Activated naive CD4-positive, alpha-beta T cell treated with anti-CD3 and anti-CD28 coated beads, Interleukin-2, amount 50 U/mL, for 72 hours (primary cell): ENCODE measurements around the gene FLT4. TPM values are rescaled to one million over a fixed set of nuclear protein-coding genes. Genes with fewer than 3 reads are reported as not detected.

Experiments
- ATAC-seq, 2 donors: fragments of 150-1000 bp; cut with Tn5 transposase; 2 replicates each; pipeline ENCODE4 v1.10.0; 2021; ENCODE audit warnings: mild to moderate bottlenecking in 2 of 2, moderate library complexity in 2 of 2
- DNase-seq, 2 donors: peaks; one replicate each; pipeline ENCODE4 v3.0.0; 2021 to 2022; ENCODE audit warnings: low spot score in 2 of 2
- H3K27ac Mint-ChIP-seq, 2 donors: one replicate each; pipeline ENCODE4 v1.8.0; 2022; ENCODE audit warnings: mild to moderate bottlenecking in 2 of 2, mixed read lengths in 2 of 2
- H3K36me3 Mint-ChIP-seq, 2 donors: one replicate each; pipeline ENCODE4 v1.8.0; 2022; ENCODE audit warnings: mixed read lengths in 2 of 2
- H3K9me3 Mint-ChIP-seq, 2 donors: one replicate each; pipeline ENCODE4 v1.8.0; 2022; ENCODE audit warnings: mixed read lengths in 2 of 2
- total RNA-seq, 2 donors: library from RNA; stranded (reverse); gene quantifications; one replicate each; pipeline ENCODE4 v1.2.3, GENCODE V29; 2022

FLT4 gene
- total RNA-seq, 2 donors from 2014 or later = 0.98 to 2.6 TPM

- no peak for ATAC-seq
- no peak for DNase-seq
- Mint-ChIP-seq H3K36me3 (no peaks in the 10 kb centered on the region), H3K27ac (peak overlapping the region; percentile 5 to 53), H3K9me3 (no peaks in the 10 kb centered on the region)
Measured at GRCh38 chr5:180636403-180637075, 12.9 kb downstream of the FLT4 start.

GRCh38 chr5:180636016-180636402 lies 13.4 kb downstream of the FLT4 start:
- Mint-ChIP-seq H3K36me3 (no peaks in the 10 kb centered on the region), H3K27ac (peak overlapping the region in 1 of 2 donors; percentile 53), H3K9me3 (no peaks in the 10 kb centered on the region)
- ATAC-seq = no peak
- no peak for DNase-seq

- DNase-seq = no peak
- H3K9me3 Mint-ChIP-seq = no peaks in the 10 kb centered on the region
Measured at GRCh38 chr5:180633283-180634177, 15.9 kb downstream of the FLT4 start.

GRCh38 chr5:180632768-180633167 lies 16.6 kb downstream of the FLT4 start:
- no peak for ATAC-seq

More at GRCh38 chr5:180633283-180634177, 15.9 kb downstream of the FLT4 start:
- no peaks in the 10 kb centered on the region for H3K36me3 Mint-ChIP-seq
- ATAC-seq = no peak
- H3K27ac Mint-ChIP-seq = no peak overlapping the region

GRCh38 chr5:180631549-180632383 lies 17.6 kb downstream of the FLT4 start:
- ATAC-seq (no peak), DNase-seq (no peak)
- Mint-ChIP-seq H3K27ac (no peak overlapping the region), H3K36me3 (no peaks in the 10 kb centered on the region), H3K9me3 (no peaks in the 10 kb centered on the region)

More at GRCh38 chr5:180632768-180633167, 16.6 kb downstream of the FLT4 start:
- Mint-ChIP-seq H3K36me3 (no peaks in the 10 kb centered on the region), H3K9me3 (no peaks in the 10 kb centered on the region), H3K27ac (no peak overlapping the region)
- DNase-seq = no peak

- H3K9me3 Mint-ChIP-seq = no peaks in the 10 kb centered on the region
- ATAC-seq = no peak
- H3K36me3 Mint-ChIP-seq = no peaks in the 10 kb centered on the region
- DNase-seq = no peak
- H3K27ac Mint-ChIP-seq = no peak overlapping the region
Measured at GRCh38 chr5:180630426-180630825, 19.0 kb downstream of the FLT4 start.

- Mint-ChIP-seq H3K9me3 (no peaks in the 10 kb centered on the region), H3K36me3 (no peaks in the 10 kb centered on the region), H3K27ac (no peak overlapping the region)
- no peak for DNase-seq
- ATAC-seq = no peak
Measured at GRCh38 chr5:180629831-180630382, 19.5 kb downstream of the FLT4 start.

- ATAC-seq (no peak), DNase-seq (no peak)
- H3K27ac Mint-ChIP-seq = no peak overlapping the region
- H3K9me3 Mint-ChIP-seq = no peaks in the 10 kb centered on the region
- H3K36me3 Mint-ChIP-seq = no peaks in the 10 kb centered on the region
Measured at GRCh38 chr5:180628827-180629750, 20.3 kb downstream of the FLT4 start.

GRCh38 chr5:180628211-180628610 lies 21.2 kb downstream of the FLT4 start:
- no peak overlapping the region for H3K27ac Mint-ChIP-seq
- no peaks in the 10 kb centered on the region for H3K9me3 Mint-ChIP-seq
- ATAC-seq = no peak
- no peaks in the 10 kb centered on the region for H3K36me3 Mint-ChIP-seq
- no peak for DNase-seq

- H3K27ac Mint-ChIP-seq = no peak overlapping the region
- no peaks in the 10 kb centered on the region for H3K36me3 Mint-ChIP-seq
- H3K9me3 Mint-ChIP-seq = no peaks in the 10 kb centered on the region
- ATAC-seq (no peak), DNase-seq (no peak)
Measured at GRCh38 chr5:180627386-180628120, 21.8 kb downstream of the FLT4 start.

- Mint-ChIP-seq H3K27ac (no peak overlapping the region), H3K36me3 (no peaks in the 10 kb centered on the region), H3K9me3 (no peaks in the 10 kb centered on the region)
- ATAC-seq = no peak
- no peak for DNase-seq
Measured at GRCh38 chr5:180626661-180627385, 22.6 kb downstream of the FLT4 start.

- DNase-seq (no peak), ATAC-seq (no peak)
- Mint-ChIP-seq H3K36me3 (no peaks in the 10 kb centered on the region), H3K27ac (no peak overlapping the region), H3K9me3 (no peaks in the 10 kb centered on the region)
Measured at GRCh38 chr5:180625791-180626660, 23.4 kb downstream of the FLT4 start.

- ATAC-seq (no peak), DNase-seq (no peak)
- Mint-ChIP-seq H3K9me3 (no peaks in the 10 kb centered on the region), H3K27ac (peak overlapping the region in 1 of 2 donors; percentile 55), H3K36me3 (no peaks in the 10 kb centered on the region)
Measured at GRCh38 chr5:180625125-180625790, 24.1 kb downstream of the FLT4 start.
